H1 (cell line): ENCODE measurements around the gene PIMREG. TPM values are rescaled to one million over a fixed set of nuclear protein-coding genes. Genes with fewer than 3 reads are reported as not detected.

Experiments
- BCL11A ChIP-seq, 2 experiments: IDR thresholded peaks; one replicate each; pipeline ENCODE4 v1.6.1; 2011; ENCODE audit warnings: low read depth in 2 of 2, low read length in 2 of 2, mild to moderate bottlenecking in 2 of 2
- CBX8 ChIP-seq: fragments of 300-800, 300-1000 bp; sonication (generic); IDR thresholded peaks from 2 replicates; pipeline ENCODE4 v1.7.1; 2016; ENCODE audit warnings: low read depth, low read length, borderline replicate concordance
- CHD1 ChIP-seq: IDR thresholded peaks from 2 replicates; pipeline ENCODE4 v1.6.1; 2012; ENCODE audit warnings: low read depth, low read length, improper control_type of control experiment
- EGR1 ChIP-seq: IDR thresholded peaks from 2 replicates; pipeline ENCODE4 v1.6.1; 2011; ENCODE audit warnings: low read depth, low read length, borderline replicate concordance
- JUND ChIP-seq: IDR thresholded peaks from 2 replicates; pipeline ENCODE4 v1.6.1; 2011; ENCODE audit warnings: mild to moderate bottlenecking, improper control_type of control experiment, low read length
- SP4 ChIP-seq: IDR thresholded peaks from 2 replicates; pipeline ENCODE4 v1.6.1; 2012; ENCODE audit warnings: low read length, inconsistent platforms
- polyA plus RNA-seq, 7 experiments: library from polyadenylated mRNA; depleted of rRNA in 3 of 7; stranded (reverse) in 5 of 7; unstranded in 2 of 7; fragments of >200 nt in 5 of 7; fragments of 200-250 nt in 2 of 7; gene quantifications; 1 replicate in 5 of 7; 2 replicates in 1 of 7; 4 replicates in 1 of 7; pipeline versions ENCODE4 v1.2.1 to v1.2.3, GENCODE V29; 2011 to 2013; ENCODE audit warnings: missing spikeins in 2 of 7, mixed read lengths in 2 of 7
- total RNA-seq: library from RNA; stranded (reverse); fragmentation: NEBNext Ultra II Directional; extraction: Animal tissue kit (Norgen Biotek cat#: 25700); gene quantifications from 2 replicates; pipeline ENCODE4 v1.2.1, GENCODE V29; 2021
- TF ChIP-seq, protein P1 (sequence below), 3 experiments: IDR thresholded peaks; 1 replicate in 2 of 3; 2 replicates in 1 of 3; pipeline versions ENCODE4 v1.5.1 to v1.6.1; 2011; ENCODE audit warnings: low read length in 3 of 3, mild to moderate bottlenecking in 3 of 3, inconsistent platforms in 2 of 3, low read depth in 1 of 3, moderate library complexity in 1 of 3; ENCODE audit not compliant: insufficient read depth in 1 of 3; ENCODE audit errors: control extremely low read depth in 1 of 3

PIMREG gene
- total and polyA plus RNA-seq, 2 of the 8 experiments (the other 6 are each of a cell fraction or from before 2014, with no cell fraction given) = 133 to 148 TPM

DNA sequence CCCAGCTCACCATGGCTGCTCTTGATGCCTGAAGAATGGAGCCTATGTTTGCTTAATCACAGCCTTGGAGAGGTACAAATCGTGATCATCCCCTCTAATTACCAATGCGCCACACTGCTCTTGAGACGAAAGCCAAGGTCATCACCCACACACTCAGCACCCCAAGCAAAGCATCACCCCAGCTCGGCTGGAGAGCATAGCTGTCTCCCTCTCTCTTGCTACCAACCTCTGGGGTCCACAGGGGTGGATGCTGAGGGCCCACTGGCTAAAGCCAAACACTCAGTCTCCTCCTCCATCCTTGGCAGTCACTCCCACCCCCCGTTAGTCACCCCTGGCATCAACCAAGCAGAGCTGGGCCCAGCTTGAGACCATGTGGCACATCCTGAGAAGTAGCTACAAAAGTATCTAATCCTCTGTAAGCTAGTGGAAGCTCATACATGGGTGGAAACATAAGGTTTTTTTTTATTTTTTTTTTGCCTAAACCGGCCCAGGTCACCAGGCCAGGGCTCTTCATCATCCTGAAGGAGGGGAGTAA lies 44.8 kb downstream of the PIMREG start (continued):
- TF ChIP-seq, protein P1, sequence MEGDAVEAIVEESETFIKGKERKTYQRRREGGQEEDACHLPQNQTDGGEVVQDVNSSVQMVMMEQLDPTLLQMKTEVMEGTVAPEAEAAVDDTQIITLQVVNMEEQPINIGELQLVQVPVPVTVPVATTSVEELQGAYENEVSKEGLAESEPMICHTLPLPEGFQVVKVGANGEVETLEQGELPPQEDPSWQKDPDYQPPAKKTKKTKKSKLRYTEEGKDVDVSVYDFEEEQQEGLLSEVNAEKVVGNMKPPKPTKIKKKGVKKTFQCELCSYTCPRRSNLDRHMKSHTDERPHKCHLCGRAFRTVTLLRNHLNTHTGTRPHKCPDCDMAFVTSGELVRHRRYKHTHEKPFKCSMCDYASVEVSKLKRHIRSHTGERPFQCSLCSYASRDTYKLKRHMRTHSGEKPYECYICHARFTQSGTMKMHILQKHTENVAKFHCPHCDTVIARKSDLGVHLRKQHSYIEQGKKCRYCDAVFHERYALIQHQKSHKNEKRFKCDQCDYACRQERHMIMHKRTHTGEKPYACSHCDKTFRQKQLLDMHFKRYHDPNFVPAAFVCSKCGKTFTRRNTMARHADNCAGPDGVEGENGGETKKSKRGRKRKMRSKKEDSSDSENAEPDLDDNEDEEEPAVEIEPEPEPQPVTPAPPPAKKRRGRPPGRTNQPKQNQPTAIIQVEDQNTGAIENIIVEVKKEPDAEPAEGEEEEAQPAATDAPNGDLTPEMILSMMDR (IDR thresholded peaks at IDR 0.05; ENCODE audit: control extremely low read depth in 1 of 3, insufficient read depth in 1 of 3, low read depth in 1 of 3, low read length in 3 of 3) = no peak
- TF ChIP-seq BCL11A (IDR thresholded peaks at IDR 0.05; ENCODE audit: low read depth in 2 of 2, low read length in 2 of 2) (no peak), CHD1 (no peak), EGR1 (no peak), CBX8 (no peak), SP4 (no peak), JUND (no peak)
